Caco-2 (cell line): ENCODE measurements around the gene SNRPD2. TPM values are rescaled to one million over a fixed set of nuclear protein-coding genes. Genes with fewer than 3 reads are reported as not detected.

Experiments
- BruUV-seq: library from RNA; stranded (reverse); fragments of 400-500 nt; replicated peaks from 2 replicates; lab custom pipeline; 2021; lab: Mats Ljungman, UMichigan
- CTCF ChIA-PET: fragments of 300-600 bp; sonication (Branson Sonifier 250); formaldehyde crosslinking; loops from one replicate; lab custom pipeline; 2022; ENCODE audit warnings: antibody characterized with exemption; lab: Charles Lee
- POLR2A ChIA-PET: fragments of 300-600 bp; sonication (Branson Sonifier 250); formaldehyde crosslinking; loops from one replicate; lab custom pipeline; 2022; ENCODE audit warnings: antibody characterized with exemption; lab: Charles Lee
- DNase-seq, 2 experiments: peaks; one replicate each; pipeline versions ENCODE4 v3.0.0 to v3.0.0-alpha.2; 2020 to 2022
- H3K27me3 ChIP-seq: replicated peaks from 2 replicates; pipeline ENCODE4 v1.6.0; 2011; ENCODE audit warnings: low read length; ENCODE audit not compliant: control insufficient read depth, insufficient read depth
- H3K36me3 ChIP-seq: 2 replicates; pipeline ENCODE4 v1.5.1; 2011; ENCODE audit warnings: low read length; ENCODE audit not compliant: control insufficient read depth, insufficient read depth
- H3K4me1 ChIP-seq: fragments of 250-450 bp; sonication (Bioruptor Pico); 2 replicates; pipeline ENCODE4 v1.5.1; 2020; ENCODE audit warnings: mild to moderate bottlenecking
- H3K4me3 ChIP-seq: 2 replicates; pipeline ENCODE4 v1.5.1; 2011; ENCODE audit warnings: low read depth, mild to moderate bottlenecking, control low read depth, low read length
- H3K9me3 ChIP-seq: fragments of 250-450 bp; sonication (Bioruptor Pico); 2 replicates; pipeline ENCODE4 v1.5.1; 2020; ENCODE audit warnings: mild to moderate bottlenecking, moderate library complexity
- H3K27ac Mint-ChIP-seq: one replicate; pipeline ENCODE4 v1.8.0; 2022; ENCODE audit warnings: mixed read lengths; ENCODE audit not compliant: unreplicated experiment
- H3K27me3 Mint-ChIP-seq: one replicate; pipeline ENCODE4 v1.8.0; 2022; ENCODE audit warnings: mixed read lengths; ENCODE audit not compliant: insufficient read depth, unreplicated experiment
- H3K36me3 Mint-ChIP-seq: one replicate; pipeline ENCODE4 v1.8.0; 2022; ENCODE audit warnings: mild to moderate bottlenecking, mixed read lengths; ENCODE audit not compliant: insufficient read depth, unreplicated experiment
- H3K4me1 Mint-ChIP-seq: one replicate; pipeline ENCODE4 v1.8.0; 2022; ENCODE audit warnings: low read depth, mixed read lengths; ENCODE audit not compliant: unreplicated experiment
- H3K4me3 Mint-ChIP-seq: one replicate; pipeline ENCODE4 v1.8.0; 2022; ENCODE audit warnings: mild to moderate bottlenecking, moderate library complexity, mixed read lengths; ENCODE audit not compliant: unreplicated experiment
- H3K9me3 Mint-ChIP-seq: one replicate; pipeline ENCODE4 v1.8.0; 2022; ENCODE audit warnings: mixed read lengths; ENCODE audit not compliant: unreplicated experiment
- intact Hi-C: fragments of 100-400 bp; cut with micrococcal nuclease; formaldehyde crosslinking; loops from one replicate; pipeline ENCODE4 v1.10.0; 2022; ENCODE audit not compliant: unreplicated experiment
- total RNA-seq: library from RNA; stranded (reverse); gene quantifications from 2 replicates; pipeline ENCODE4 v1.2.3, GENCODE V29; 2022
- TF ChIP-seq, protein P1 (sequence below), 2 experiments: fragments of 200-600 bp in 1 of 2; IDR thresholded peaks; 1 replicate in 1 of 2; 2 replicates in 1 of 2; pipeline versions ENCODE4 v1.5.1 to v1.8.0; 2011 to 2022; ENCODE audit warnings: antibody characterized with exemption in 1 of 2, control low read depth in 1 of 2, inconsistent platforms in 1 of 2, low read depth in 1 of 2, low read length in 1 of 2, mild to moderate bottlenecking in 1 of 2, moderate library complexity in 1 of 2; ENCODE audit not compliant: insufficient read depth in 1 of 2, severe bottlenecking in 1 of 2, unreplicated experiment in 1 of 2

SNRPD2 gene
- total RNA-seq, 1 experiment from 2014 or later, result 579 TPM

DNA sequence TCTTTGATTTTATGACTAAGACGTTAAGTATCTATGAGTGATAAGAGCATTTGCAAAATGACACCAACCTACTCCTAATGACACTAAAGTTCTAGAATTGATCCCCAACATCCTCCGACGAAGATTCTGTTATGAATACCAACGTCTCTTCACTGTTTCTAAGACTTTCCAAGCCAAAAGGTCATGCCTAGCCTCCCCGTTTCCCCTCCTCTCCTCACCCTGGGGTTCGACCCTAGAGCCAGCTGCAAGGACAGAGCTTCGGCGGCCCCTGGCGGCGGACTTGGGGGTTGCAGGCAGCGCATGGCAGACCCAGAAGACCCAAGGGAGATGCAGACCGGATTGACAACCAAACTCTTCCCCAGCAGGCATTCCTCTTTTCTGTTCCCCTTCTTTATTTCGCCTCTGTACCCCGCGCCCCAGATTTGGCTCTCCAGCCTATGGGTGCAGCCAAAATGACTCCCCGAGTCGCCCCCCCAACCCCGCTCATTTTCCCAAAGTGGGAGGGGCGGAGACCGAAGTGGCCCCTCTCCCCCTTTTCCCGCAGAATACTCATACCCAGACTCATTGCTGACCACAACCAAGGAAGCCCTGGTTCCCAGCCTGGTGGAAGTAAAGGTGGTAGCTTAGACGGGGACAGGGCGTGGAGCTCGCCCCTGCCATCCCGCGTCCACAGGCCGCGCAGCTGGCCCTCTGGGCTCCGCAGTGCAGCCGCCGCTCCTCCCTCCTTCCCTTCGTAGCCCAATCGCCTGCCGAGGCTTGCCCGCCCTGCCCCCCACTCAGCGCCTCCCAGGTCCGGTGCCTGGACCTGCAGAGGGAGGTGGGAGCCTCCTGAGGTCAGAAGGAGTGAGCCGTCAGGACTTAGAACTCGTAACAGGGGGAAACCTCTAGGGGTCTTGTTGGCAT, 48.5 kb downstream of the SNRPD2 start:
- TF ChIP-seq, protein P1, sequence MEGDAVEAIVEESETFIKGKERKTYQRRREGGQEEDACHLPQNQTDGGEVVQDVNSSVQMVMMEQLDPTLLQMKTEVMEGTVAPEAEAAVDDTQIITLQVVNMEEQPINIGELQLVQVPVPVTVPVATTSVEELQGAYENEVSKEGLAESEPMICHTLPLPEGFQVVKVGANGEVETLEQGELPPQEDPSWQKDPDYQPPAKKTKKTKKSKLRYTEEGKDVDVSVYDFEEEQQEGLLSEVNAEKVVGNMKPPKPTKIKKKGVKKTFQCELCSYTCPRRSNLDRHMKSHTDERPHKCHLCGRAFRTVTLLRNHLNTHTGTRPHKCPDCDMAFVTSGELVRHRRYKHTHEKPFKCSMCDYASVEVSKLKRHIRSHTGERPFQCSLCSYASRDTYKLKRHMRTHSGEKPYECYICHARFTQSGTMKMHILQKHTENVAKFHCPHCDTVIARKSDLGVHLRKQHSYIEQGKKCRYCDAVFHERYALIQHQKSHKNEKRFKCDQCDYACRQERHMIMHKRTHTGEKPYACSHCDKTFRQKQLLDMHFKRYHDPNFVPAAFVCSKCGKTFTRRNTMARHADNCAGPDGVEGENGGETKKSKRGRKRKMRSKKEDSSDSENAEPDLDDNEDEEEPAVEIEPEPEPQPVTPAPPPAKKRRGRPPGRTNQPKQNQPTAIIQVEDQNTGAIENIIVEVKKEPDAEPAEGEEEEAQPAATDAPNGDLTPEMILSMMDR (IDR thresholded peaks at IDR 0.05; ENCODE audit: insufficient read depth in 1 of 2, low read depth in 1 of 2, low read length in 1 of 2, severe bottlenecking in 1 of 2, unreplicated experiment in 1 of 2), result peak; percentile 99
- Histone ChIP-seq H3K36me3 (no peaks in the 10 kb centered on the region), H3K9me3 (no peaks in the 10 kb centered on the region), H3K27me3 (no peaks in the 10 kb centered on the region), H3K4me1 (peaks cover 20% of the 10 kb centered on the region), H3K4me3 (peak overlapping the region; percentile 41)
- Mint-ChIP-seq H3K4me1 (peaks cover 25% of the 10 kb centered on the region), H3K27me3 (no peaks in the 10 kb centered on the region), H3K9me3 (no peaks in the 10 kb centered on the region), H3K4me3 (peak overlapping the region; percentile 70), H3K36me3 (peaks cover 26% of the 10 kb centered on the region), H3K27ac (no peak overlapping the region)
- no TSS peak for BruUV-seq
- intact Hi-C loops, result loop anchor here (1.0 to 10.0 kb wide), 2 partner anchors 120 to 148 kb away; partner anchors contain the start of genes PPM1N and RTN2
- ChIA-PET POLR2A (interaction anchor here (0.5 to 0.9 kb wide), 2 partner anchors 37 to 49 kb away, joined by 3 to 4 read pairs; partner anchors contain the start of gene QPCTL), CTCF (interaction anchor here (0.6 to 3.9 kb wide), 14 partner anchors 25 to 204 kb away, joined by 3 to 77 read pairs (median 10); partner anchors contain the start of genes GIPR, OPA3 and SIX5)
- DNase-seq, result peak; percentile 91 to 95

DNA sequence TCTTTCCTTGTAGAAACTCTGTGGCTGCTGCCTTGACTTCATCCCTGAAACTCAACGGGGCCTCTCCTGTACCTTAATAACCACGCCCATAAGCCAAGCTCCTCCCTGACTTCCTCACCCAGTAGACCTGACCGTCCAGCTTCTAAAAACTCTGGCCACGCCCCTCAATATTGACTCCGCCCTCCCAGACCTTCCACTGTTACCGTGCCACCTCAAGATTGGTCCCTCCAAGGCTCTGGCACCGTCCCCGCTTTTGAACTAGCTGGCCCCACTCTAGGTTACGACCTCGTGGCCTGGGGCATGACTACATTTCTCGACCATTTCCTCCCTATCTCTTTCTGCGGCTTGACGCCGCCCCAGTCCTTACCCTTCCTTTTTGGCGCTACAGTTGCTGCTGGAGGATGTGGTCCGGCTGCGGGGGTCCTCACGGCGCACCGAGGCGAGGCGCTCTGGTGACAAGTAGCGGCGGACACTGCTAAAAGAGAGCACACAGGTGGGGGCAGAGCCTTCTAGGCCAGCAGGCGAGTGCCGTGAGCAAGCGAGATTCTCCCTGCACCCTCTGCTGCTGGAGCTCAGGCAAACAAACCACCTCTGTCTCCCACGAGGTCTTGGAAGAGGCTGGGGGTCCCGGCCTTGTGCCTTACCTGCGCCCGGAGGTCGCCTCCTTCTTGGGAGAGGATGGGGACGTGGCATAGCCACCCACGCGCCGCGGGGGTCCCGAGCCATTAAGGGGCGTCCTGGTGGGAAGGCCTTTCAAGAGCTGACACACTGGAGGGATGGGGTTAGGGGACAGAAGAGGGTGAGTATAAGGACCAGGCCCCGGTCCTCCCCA, 50.3 kb downstream of the SNRPD2 start:
- intact Hi-C loops, result loop anchor here (1.0 to 10.0 kb wide), 3 partner anchors 34 to 147 kb away; partner anchors contain the start of genes PPM1N and RTN2
- no peaks in the 10 kb centered on the region for H3K27me3 Mint-ChIP-seq
- peaks cover 25% of the 10 kb centered on the region for H3K4me1 Mint-ChIP-seq
- H3K4me3 Mint-ChIP-seq, result peak overlapping the region; percentile 75
- TF ChIP-seq, protein P1 (IDR thresholded peaks at IDR 0.05; ENCODE audit: insufficient read depth in 1 of 2, low read depth in 1 of 2, low read length in 1 of 2, severe bottlenecking in 1 of 2, unreplicated experiment in 1 of 2), result no peak
- Histone ChIP-seq H3K4me1 (peaks cover 25% of the 10 kb centered on the region), H3K36me3 (no peaks in the 10 kb centered on the region), H3K27me3 (no peaks in the 10 kb centered on the region), H3K4me3 (peak overlapping the region; percentile 39), H3K9me3 (no peaks in the 10 kb centered on the region)
- CTCF ChIA-PET, result interaction anchor here (0.5 to 3.9 kb wide), 45 partner anchors 8 to 223 kb away, joined by 3 to 77 read pairs (median 7); partner anchors contain the start of genes FBXO46, FOXA3, GIPR and OPA3
- POLR2A ChIA-PET, result interaction anchor here (0.6 to 1.5 kb wide), 11 partner anchors 9 to 174 kb away, joined by 3 to 9 read pairs (median 6); partner anchors contain the start of genes FOSB and OPA3
- no TSS peak for BruUV-seq
- no peaks in the 10 kb centered on the region for H3K9me3 Mint-ChIP-seq
- H3K27ac Mint-ChIP-seq, result peak overlapping the region; percentile 84
- DNase-seq, result peak; percentile 93 to 97
- H3K36me3 Mint-ChIP-seq, result peaks cover 26% of the 10 kb centered on the region
